ENCODE data around the gene CGB3.
"Not testable (repeated sequence)": the region's sequence is repeated elsewhere in the genome, so short reads cannot be mapped to it uniquely, and the experiment has no call there.

DNA sequence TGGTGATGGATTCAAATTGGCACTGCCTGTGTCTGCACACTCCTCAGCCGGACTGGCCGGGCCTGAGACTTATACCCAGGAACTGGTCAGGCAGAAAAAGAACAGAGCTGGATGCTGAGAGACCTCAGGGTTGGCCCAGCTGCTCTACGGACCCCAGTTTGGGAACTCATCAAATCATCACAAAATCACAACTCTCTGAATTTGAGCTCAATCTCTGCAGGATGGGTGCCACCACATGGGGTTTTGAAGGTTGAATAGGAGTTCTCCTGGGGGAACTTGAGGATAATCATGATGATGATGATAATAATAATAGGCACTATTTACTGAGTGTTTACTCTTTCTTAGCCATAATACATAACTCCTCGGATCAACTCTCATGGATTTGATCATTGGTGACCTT, 18.5 kb upstream of the CGB3 start:
- TF ChIP-seq, protein P1, sequence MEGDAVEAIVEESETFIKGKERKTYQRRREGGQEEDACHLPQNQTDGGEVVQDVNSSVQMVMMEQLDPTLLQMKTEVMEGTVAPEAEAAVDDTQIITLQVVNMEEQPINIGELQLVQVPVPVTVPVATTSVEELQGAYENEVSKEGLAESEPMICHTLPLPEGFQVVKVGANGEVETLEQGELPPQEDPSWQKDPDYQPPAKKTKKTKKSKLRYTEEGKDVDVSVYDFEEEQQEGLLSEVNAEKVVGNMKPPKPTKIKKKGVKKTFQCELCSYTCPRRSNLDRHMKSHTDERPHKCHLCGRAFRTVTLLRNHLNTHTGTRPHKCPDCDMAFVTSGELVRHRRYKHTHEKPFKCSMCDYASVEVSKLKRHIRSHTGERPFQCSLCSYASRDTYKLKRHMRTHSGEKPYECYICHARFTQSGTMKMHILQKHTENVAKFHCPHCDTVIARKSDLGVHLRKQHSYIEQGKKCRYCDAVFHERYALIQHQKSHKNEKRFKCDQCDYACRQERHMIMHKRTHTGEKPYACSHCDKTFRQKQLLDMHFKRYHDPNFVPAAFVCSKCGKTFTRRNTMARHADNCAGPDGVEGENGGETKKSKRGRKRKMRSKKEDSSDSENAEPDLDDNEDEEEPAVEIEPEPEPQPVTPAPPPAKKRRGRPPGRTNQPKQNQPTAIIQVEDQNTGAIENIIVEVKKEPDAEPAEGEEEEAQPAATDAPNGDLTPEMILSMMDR (conservative IDR thresholded peaks at IDR 0.05 in 1 of 2, IDR thresholded peaks at IDR 0.05 in 1 of 2; ENCODE audit: low read depth in 1 of 2, low read length in 2 of 2) = not testable (repeated sequence)
- not testable (repeated sequence) for TF ChIP-seq EZH2 (IDR thresholded peaks at IDR 0.05; ENCODE audit: low read length, missing control alignments)
